ENCODE data around the gene MRPS34.
"Not testable (repeated sequence)": the region's sequence is repeated elsewhere in the genome, so short reads cannot be mapped to it uniquely, and the experiment has no call there.

Gene MRPS34

GRCh38 chr16:1772908-1773702 is at the start of gene MRPS34:
MRPS34 (minus strand) TSS chr16:1773134; CDS start chr16:1773119, 15 bp downstream.
- DNase-seq: peak; percentile 66

- DNase-seq: no peak
These were observed 49.1 kb upstream of the MRPS34 start for GRCh38 chr16:1821861-1822611.

- DNase-seq: no peak
These were observed 48.0 kb upstream of the MRPS34 start for GRCh38 chr16:1820946-1821290.

DNA sequence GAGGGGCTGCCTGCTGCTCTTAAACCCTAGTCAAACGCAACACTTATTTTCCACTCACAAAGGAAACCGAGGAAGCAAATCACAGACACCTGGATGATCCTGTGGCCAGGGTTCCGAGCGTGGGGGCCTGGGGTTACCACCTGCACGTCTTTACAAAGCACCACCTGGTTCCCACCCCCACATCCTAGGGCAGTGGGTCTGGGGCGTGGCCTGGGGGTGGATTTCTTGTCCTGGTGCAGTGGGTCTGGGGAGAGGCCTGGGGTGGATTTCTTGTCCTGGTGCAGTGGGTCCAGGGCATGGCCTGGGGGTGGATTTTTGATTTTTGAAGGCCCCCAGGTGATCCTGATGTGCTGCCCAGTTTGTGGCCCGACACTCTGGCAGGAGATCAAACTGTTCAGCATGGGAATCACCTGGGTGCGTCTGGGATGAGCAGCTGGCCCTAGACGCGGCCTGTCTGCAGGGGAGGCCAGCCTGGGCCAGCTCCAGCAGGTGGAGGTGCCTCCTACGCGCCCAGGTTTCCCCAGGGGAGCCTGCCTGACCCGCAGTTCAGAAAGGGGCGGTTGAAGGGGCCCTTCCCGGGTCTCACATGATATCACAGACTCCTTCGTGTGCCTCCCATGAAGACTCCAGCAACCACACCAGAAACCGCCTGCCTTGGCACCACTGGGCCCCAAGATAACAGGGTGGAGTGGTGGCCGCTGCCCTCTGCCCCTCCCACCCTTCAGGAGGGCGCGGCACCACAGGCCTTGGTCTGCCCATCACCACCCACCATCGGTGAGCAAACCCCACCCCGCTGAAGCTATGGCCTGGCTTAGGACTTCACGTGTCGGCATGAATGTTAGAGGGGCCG is 47.4 kb upstream of the MRPS34 start:
- DNase-seq: no peak

DNA sequence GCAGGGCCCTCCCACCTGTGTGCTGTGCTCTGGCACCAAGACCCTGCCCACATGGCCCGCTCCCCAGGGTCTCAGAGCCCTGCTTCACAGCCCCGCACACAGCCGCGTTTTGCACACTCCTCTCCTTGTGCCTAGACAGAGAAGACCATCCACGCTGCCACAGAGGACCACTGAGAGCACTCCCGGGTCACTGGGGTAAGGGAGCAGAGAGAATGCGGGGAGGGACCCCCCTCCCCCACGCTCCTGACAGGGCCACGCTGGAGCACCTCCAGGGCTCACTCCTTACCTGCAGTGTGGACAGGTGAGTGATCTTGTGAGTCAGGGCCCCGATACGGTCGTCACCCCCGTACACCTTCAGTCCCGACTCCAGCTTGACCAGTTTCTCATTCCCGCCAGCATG is 46.7 kb upstream of the MRPS34 start:
- DNase-seq: no peak

DNA sequence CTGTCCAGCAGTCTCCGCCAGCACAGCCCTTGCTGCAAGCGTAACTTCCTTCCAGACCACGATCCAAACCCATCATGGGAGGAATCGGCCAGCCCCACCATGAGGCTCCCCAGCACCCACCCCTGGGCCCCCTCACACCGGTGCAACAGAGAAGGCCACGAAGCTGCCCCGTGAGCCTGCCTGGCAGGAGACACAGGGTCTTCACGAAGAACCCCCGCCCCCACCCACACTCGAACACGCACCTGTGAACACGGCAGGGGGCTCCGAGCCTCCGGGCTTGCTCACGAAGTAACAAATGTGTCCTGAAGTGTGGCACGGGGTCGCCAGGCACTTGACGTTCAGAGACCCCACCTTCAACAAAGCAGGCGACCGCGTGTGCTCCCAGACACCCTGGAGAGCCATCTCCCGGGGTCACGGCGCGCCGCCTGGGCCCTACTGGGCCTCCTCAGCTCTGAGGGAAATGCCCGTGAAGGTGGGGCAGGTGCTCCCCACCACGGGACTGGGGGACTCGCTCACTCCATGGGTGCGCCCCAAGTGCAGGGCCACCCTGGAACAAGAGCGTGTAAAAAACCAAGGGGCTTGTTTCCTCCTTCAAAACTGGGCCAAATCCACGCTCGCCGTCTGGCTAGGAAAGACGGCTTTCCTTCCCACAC is 46.1 kb upstream of the MRPS34 start:
- DNase-seq: no peak

DNA sequence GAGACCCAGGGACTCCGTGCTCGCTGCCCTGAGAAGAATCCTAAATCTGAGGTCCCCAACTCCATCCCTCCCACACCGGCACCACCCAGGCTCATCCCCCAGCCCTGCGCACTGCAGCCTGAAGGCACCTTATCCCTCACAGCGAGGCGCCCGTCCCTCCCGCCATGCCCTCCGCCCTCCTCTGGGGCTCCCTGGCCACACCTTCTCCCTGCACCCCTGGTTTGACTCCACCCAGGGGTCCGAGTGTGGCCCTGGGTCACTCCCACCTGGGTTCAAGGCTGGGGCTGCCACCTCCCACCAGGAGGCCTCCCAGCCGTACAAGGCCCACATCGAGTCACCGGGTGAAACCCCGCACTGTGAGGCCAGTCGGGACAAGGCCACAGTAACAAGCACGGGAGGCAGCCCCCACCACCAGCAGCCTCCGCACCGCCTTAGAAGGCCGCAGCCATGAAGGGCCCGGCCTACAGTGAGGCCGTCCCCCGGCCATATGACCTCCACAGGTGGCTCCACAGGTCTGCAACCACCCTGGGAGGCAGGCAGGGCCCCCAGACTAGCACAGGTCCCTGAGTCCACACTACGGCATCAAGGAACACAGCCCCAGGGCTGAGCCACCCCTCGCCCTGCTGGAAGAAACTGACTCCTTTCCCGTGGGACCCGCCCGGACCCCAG is 45.4 kb upstream of the MRPS34 start:
- DNase-seq: no peak

GRCh38 chr16:1817716-1818115 is 44.8 kb upstream of the MRPS34 start:
- no peak for DNase-seq

GRCh38 chr16:1817276-1817589 is 44.3 kb upstream of the MRPS34 start:
- DNase-seq: no peak

GRCh38 chr16:1816396-1817275 is 43.7 kb upstream of the MRPS34 start:
- no peak for DNase-seq

- no peak for DNase-seq
These were observed 42.5 kb upstream of the MRPS34 start for GRCh38 chr16:1815461-1815860.

DNA sequence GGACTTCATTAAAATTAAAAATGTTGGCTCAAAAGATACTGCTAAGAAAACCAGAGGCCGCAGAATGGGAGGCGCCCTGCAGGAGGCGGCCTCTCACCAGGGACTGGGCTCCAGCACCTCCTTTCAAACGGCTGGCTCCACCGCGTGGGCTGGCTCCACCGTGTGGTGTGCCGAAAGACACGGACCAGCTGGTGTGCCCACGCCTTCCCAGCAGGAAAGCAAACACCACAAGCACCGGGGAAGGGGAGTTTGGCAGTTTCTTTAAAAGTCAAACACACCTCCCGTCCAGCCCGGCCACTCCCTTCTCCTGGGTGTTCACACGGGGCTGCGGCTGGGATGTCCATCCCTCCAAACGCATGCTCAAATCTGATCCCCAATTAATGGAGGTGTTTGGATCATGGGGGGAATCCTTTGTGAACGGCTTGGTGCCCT is 39.8 kb upstream of the MRPS34 start:
- DNase-seq: peak; percentile 12

DNA sequence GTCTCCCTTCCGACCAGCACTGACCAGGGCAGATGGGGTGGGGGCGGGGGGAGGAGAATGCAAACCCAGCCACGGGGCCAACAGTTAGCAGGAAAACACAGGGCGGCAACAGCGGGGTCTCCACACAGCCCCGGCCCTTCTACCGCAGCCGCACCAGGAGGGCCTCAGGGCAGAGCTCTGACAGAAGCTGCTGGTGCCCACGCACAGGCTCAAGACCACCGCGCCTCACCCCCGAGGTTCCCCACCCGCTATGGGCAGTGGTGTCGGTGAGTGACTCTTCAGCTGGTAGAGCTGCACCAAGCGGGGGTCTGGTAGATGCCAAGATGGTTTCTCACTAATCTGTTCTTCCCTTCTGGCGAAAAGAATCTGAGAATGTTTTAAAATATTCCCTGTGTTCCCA is 37.6 kb upstream of the MRPS34 start:
- no peak for DNase-seq

DNA sequence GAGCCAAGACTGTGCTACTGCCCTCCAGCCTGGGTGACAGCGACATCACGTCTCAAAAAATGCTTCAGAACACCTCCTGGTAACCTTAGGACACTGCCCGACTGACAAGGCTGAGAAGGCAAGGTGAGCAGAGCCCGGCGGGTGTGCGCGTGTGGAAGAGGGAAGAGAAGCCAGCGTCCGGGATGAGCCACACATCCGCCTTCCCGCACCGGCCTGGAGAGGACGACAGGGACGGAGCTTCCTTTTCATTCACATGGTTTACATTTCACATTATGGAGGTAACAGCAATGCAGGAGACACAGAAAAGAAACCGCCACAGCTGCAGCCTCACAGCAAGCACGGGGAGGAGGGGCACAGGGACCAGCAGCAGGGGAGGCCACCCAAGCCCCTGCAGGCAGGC is 37.2 kb upstream of the MRPS34 start:
- no peak for DNase-seq

DNA sequence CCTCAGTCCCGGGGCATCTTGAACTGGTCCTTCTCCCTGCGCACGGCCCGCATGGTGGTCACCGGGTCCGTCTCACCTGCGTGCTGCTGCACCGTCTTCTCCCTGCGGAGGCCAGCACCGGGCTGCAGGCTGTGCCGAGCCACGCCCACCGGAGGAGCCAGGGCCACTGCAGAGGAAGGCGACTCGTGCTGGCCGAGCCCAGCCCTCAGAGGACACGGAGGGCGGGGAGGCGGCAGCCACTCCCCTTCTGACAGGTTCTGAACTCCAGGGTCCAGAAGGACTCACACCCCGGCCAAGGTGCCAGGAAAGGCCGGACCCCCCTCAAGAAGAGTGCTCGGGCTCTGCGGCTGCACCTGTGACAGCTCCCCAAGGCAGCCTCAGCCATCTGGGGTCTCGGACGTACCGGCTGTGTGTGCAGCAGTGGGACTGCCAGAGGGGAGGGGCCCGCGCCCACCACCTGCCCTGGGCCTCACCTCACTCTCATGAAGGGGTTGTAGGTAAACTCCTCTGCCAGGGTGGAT is 36.4 kb upstream of the MRPS34 start:
- no peak for DNase-seq

DNA sequence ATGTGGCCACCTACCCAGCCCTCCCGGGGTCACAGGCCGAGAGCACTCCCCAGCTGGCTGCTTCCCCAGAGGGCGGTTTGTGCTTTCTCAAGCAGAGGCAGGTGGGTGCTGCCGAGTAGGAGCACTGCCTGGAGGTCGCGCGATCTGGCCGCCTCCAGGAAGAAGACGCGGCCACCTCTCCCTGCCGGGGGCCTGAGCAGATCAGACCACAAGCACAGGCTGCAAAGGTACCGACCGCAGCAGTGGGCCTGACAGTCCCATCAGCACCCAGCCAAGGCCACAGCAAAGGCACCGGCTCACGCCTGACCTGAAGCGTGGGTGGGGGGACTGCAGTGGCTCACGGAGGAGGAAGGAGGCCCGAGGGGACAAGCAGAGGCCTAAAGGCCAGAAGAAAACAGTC is 35.8 kb upstream of the MRPS34 start:
- DNase-seq: no peak

- DNase-seq: no peak
These were observed 34.7 kb upstream of the MRPS34 start for GRCh38 chr16:1807626-1808025.

DNA sequence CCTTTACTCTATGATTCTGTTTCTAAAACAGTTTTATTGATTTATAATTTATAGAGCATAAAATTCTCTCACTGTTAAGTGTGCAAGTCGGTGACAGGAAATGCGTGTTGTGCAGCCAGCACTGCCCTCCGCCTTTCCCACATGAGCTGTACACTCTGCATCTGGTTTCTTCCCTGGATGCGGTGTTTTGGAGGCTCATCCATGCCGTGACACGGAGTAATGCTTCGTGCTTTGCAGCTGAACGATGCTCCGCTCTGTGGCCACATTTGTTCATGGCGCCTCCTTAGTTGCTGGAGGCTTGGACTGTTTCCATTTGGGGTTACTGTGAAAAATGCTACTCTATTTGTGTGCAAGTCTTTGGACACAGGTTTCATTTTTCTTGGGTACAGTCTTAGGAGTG is 27.8 kb upstream of the MRPS34 start:
- no peak for DNase-seq

DNA sequence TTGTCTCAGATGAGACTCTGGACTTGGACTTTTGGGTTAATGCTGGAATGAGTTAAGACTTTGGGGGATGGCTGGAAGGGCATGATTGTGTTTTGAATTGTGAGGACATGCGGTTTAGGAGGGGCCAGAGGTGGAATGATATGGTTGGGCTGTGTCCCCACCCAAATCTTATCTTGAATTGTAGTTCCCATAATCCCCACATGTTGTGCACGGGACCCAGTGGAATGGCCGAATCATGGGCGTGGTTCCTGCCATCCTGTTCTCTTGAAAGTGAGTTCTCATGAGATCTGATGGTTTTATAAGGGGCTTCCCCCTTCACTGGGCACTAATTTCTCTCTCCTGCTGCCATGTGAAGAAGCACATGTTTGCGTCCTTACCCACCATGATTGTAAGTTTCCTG is 26.3 kb upstream of the MRPS34 start:
- DNase-seq: not testable (repeated sequence)

DNA sequence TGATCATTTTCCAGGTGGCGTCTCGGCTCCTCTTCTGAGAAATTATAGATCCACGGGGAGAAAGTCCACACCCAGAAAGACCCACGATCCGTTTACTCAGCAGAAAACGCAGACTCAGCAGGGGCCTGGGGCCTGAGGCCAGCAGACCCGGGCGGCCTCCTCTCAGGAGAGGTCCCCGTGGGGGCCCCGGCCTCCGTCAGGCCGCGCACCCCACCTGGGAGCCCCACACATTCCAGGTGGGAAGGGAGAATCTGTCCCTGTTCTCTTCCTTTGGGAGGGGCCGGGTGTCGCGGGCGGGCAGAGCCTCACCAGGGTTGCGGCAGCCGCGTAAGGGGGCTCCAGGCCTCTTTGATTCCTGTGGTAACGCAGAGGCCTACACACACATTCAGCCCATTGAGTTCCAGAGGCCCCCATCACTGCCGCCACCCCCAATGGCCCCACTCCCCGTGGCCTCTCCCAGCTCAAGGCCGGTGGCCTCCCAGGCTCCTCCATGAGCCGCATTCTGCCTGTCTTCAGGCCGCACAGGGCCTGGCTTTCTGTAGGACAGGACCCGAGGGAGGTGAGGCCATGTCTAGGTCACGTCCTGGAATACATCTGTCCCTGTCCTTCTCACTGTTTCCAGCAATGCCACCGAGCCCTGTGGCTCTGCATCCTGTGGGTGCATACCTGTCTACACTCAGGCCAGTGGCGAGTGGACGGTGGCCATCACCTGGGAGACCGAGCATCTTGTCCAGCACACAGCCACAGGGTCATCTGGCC is 22.2 kb upstream of the MRPS34 start:
- no peak for DNase-seq
